ENCODE measurements around the gene AGK. TPM values are rescaled to one million over a fixed set of nuclear protein-coding genes. Genes with fewer than 3 reads are reported as not detected.

The AGK gene
- total and polyA plus RNA-seq, 8 donors: 2.9 to 42.8 (median 12.7) TPM

DNA sequence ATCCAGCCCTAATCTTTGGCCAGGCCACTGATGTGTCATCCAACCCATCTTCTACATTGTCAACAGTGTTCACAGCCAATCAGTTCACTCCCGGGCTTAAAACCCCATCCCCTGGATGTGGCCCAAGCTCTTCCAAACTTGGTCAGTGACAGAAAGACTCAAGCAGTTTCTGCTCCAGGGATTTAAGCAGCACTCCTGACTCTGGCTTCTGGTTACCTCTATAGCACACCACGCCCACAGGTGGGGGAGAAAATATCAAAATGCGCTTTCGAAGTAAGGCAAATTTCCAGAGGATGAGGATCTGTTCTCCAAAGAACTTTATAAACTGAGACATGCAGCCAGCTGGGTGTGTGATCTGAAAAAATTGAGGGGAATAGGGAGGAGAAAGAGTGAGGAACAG, 114.9 kb downstream of the AGK start:
- 82 to 91% (median 87%) methylated on average over 4 of the region's 4 CpGs for WGBS, 5 donors
- H3K4me1 ChIP-seq: peaks cover 15 to 37% (median 19%) of the 10 kb centered on the region in 4 donors
- no peak for DNase-seq
- H3K27me3 ChIP-seq: no peaks in the 10 kb centered on the region
- H3K4me3 ChIP-seq: no peak overlapping the region
- H3K9me3 ChIP-seq: no peaks in the 10 kb centered on the region
- intact Hi-C loops (cut with DNase I; ENCODE audit: low total_unique reads): no loop called here
- TF ChIP-seq EP300 (IDR thresholded peaks at IDR 0.05) (no peak), POLR2AphosphoS5 (IDR thresholded peaks at IDR 0.05) (no peak), POLR2A (IDR thresholded peaks at IDR 0.05) (no peak)
- TF ChIP-seq, protein P1, sequence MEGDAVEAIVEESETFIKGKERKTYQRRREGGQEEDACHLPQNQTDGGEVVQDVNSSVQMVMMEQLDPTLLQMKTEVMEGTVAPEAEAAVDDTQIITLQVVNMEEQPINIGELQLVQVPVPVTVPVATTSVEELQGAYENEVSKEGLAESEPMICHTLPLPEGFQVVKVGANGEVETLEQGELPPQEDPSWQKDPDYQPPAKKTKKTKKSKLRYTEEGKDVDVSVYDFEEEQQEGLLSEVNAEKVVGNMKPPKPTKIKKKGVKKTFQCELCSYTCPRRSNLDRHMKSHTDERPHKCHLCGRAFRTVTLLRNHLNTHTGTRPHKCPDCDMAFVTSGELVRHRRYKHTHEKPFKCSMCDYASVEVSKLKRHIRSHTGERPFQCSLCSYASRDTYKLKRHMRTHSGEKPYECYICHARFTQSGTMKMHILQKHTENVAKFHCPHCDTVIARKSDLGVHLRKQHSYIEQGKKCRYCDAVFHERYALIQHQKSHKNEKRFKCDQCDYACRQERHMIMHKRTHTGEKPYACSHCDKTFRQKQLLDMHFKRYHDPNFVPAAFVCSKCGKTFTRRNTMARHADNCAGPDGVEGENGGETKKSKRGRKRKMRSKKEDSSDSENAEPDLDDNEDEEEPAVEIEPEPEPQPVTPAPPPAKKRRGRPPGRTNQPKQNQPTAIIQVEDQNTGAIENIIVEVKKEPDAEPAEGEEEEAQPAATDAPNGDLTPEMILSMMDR (IDR thresholded peaks at IDR 0.05): no peak
- peaks cover 19 to 81% (median 73%) of the 10 kb centered on the region in 4 donors for H3K36me3 ChIP-seq
- H3K27ac ChIP-seq: peak overlapping the region in 1 of 5 donors; percentile 74

DNA sequence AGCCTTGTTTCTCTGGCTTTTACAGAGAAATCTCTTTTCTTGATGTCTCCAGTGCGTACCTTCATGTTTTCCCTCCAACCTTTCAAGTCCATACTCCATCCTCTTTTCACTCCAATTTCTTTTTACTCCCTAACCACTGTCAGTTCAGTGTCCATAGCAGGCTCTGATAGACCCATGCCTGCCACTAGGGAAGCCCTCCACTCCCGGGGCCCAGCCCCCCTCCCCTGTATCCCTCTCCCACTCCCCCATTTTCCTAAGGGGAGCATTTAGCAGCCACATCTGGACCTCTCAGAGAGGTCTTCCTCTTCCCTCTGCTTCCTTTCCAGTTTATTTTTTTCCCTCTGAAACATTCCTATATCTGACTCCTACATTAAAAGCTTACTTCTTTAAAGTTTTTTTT, 117.6 kb downstream of the AGK start:
- no peak for TF ChIP-seq POLR2AphosphoS5 (IDR thresholded peaks at IDR 0.05)
- intact Hi-C loops (cut with DNase I; ENCODE audit: low total_unique reads): no loop called here
- WGBS, 5 donors: 83 to 92% (median 90%) methylated on average over 2 of the region's 2 CpGs

DNA sequence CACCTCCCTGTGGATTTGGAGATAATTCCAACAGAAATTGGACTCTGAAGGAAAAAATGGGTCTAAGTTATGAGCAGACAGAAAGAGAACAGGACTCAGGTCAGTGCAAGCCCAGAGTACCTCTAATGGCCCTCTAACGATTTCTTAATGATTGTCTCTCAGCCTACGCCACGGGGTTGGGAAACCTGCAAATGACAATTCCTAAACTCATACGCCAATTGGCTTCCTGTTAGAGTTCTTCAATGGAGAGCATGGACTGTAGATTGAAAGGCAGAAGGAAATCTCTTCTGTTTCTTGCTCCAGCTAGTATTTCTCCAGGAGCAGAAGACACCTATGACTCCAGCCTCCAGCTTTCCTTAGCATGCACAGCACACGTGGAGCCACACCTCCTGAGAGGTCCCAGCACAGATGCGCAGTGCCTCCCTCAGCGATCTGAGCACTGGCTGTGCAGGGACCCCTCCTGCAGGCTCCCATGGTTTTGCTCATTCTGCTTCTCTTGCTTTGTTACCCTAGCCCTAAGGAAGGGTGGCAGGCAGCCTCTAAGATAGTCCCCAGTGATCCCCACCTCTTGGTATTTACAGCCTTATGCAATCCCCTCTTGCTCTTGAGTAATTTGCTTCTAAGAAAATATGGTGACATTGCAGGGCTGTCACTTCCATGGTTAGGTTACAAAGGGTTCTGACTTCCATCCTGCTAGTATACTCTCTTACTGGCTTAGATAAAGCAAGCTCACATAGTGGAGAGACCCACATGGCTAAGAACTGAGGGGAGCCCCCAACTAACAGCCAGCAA, 120.7 kb downstream of the AGK start:
- Histone ChIP-seq H3K4me1 (peaks cover 0 to 13% (median 3%) of the 10 kb centered on the region in 4 donors), H3K36me3 (peaks cover 0 to 59% (median 56%) of the 10 kb centered on the region in 4 donors), H3K4me3 (no peak overlapping the region), H3K27me3 (no peaks in the 10 kb centered on the region), H3K9me3 (no peaks in the 10 kb centered on the region), H3K27ac (no peak overlapping the region)
- intact Hi-C loops (cut with DNase I; ENCODE audit: low total_unique reads): no loop called here
- DNase-seq: no peak
- 93 to 98% (median 95%) methylated on average over 7 of the region's 7 CpGs for WGBS, 5 donors
- TF ChIP-seq, protein P1 (IDR thresholded peaks at IDR 0.05): no peak
- TF ChIP-seq POLR2A (IDR thresholded peaks at IDR 0.05) (no peak), EP300 (IDR thresholded peaks at IDR 0.05) (no peak), POLR2AphosphoS5 (IDR thresholded peaks at IDR 0.05) (no peak)

More for the DNA sequence above, 117.6 kb downstream of the AGK start:
- H3K36me3 ChIP-seq: peaks cover 11 to 83% (median 73%) of the 10 kb centered on the region in 4 donors
- H3K27me3 ChIP-seq: no peaks in the 10 kb centered on the region
- no peak for DNase-seq
- H3K27ac ChIP-seq: no peak overlapping the region
- H3K4me1 ChIP-seq: peaks cover 7 to 20% (median 13%) of the 10 kb centered on the region in 4 donors
- no peak overlapping the region for H3K4me3 ChIP-seq
- no peaks in the 10 kb centered on the region for H3K9me3 ChIP-seq

DNA sequence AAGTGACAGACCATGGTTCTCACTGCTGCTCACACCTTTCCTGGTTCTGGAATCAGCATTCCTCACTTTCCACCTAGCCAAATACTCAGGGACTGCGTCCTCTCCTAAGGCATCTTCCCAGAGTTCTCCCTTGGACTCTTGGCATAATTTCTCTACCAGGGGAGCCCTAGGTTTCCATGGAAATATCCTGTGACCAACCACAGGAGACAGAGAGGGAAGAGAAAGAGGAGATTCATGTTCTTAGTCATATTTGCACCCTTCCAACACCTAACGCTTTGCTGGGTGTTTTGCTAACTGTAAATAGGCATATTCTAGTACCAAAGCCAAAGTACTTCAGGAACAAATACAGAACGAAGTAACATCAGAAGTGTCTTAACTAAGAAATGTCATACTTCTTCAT, 122.1 kb downstream of the AGK start:
- Histone ChIP-seq H3K4me3 (no peak overlapping the region), H3K9me3 (no peaks in the 10 kb centered on the region), H3K4me1 (peaks cover 0 to 13% (median 3%) of the 10 kb centered on the region in 4 donors), H3K27me3 (no peaks in the 10 kb centered on the region), H3K36me3 (peaks cover 3 to 57% (median 56%) of the 10 kb centered on the region in 4 donors), H3K27ac (peak overlapping the region in 1 of 5 donors; percentile 55)
- 89 to 96% (median 94%) methylated on average over 3 of the region's 3 CpGs for WGBS, 5 donors
- TF ChIP-seq EP300 (IDR thresholded peaks at IDR 0.05) (no peak), POLR2A (IDR thresholded peaks at IDR 0.05) (no peak), POLR2AphosphoS5 (IDR thresholded peaks at IDR 0.05) (no peak)
- TF ChIP-seq, protein P1 (IDR thresholded peaks at IDR 0.05): no peak
- intact Hi-C loops (cut with DNase I; ENCODE audit: low total_unique reads): no loop called here
- DNase-seq: no peak

Measured in stomach (tissue), 9 donors.